IMR-90 (cell line): ENCODE data around the gene ATP23. TPM values are rescaled to one million over a fixed set of nuclear protein-coding genes. Genes with fewer than 3 reads are reported as not detected.

Experiments
- ATAC-seq: fragments of 200-7000 bp; cut with Tn5 transposase; 2 replicates; pipeline ENCODE4 v1.9.1; 2020; ENCODE audit warnings: low read depth, mild to moderate bottlenecking, moderate library complexity
- BruUV-seq: library from RNA; stranded (reverse); fragments of 400-500 nt; replicated peaks from 2 replicates; lab custom pipeline; 2021; lab: Mats Ljungman, UMichigan
- CTCF ChIA-PET: fragments of 300-600 bp; formaldehyde crosslinking; extraction: SDS; loops from one replicate; lab custom pipeline; 2021; ENCODE audit warnings: antibody characterized with exemption; lab: Yijun Ruan, JAX
- POLR2A ChIA-PET: fragments of 300-600 bp; sonication (Branson Sonifier 250); formaldehyde crosslinking; loops from one replicate; lab custom pipeline; 2022; ENCODE audit warnings: antibody characterized with exemption; ENCODE audit not compliant: unreplicated experiment; lab: Charles Lee
- DNase-seq: peaks from one replicate; pipeline ENCODE4 v3.0.0; 2013
- H2AFZ ChIP-seq: replicated peaks from 2 replicates; pipeline ENCODE3; 2013; ENCODE audit warnings: low read length, mild to moderate bottlenecking; ENCODE audit not compliant: poor library complexity
- H2AK5ac ChIP-seq: 2 replicates; pipeline ENCODE4 v1.6.1; 2013; ENCODE audit warnings: low read depth, low read length, inconsistent platforms
- H2AK9ac ChIP-seq: replicated peaks from 2 replicates; pipeline ENCODE3; 2013; ENCODE audit warnings: mild to moderate bottlenecking, low read depth, low read length, moderate library complexity; ENCODE audit not compliant: poor library complexity
- H2BK120ac ChIP-seq: 2 replicates; pipeline ENCODE4 v1.6.1; 2013; ENCODE audit warnings: low read depth, low read length, inconsistent platforms
- H2BK15ac ChIP-seq: 3 replicates; pipeline ENCODE4 v1.6.1; 2013; ENCODE audit warnings: low read depth, low read length, inconsistent platforms
- H2BK20ac ChIP-seq: 2 replicates; pipeline ENCODE4 v1.6.1; 2013; ENCODE audit warnings: low read depth, mild to moderate bottlenecking, inconsistent platforms, low read length, moderate library complexity
- H2BK5ac ChIP-seq: 2 replicates; pipeline ENCODE4 v1.6.1; 2013; ENCODE audit warnings: mild to moderate bottlenecking, low read depth, low read length, inconsistent platforms; ENCODE audit not compliant: poor library complexity, severe bottlenecking
- H3K14ac ChIP-seq: replicated peaks from 2 replicates; pipeline ENCODE4 v1.6.1; 2013; ENCODE audit warnings: low read depth, low read length, inconsistent platforms
- H3K18ac ChIP-seq: 2 replicates; pipeline ENCODE4 v1.6.1; 2013; ENCODE audit warnings: low read depth, low read length, control low read depth
- H3K23ac ChIP-seq: 2 replicates; pipeline ENCODE4 v1.6.1; 2013; ENCODE audit warnings: low read depth, low read length, inconsistent platforms
- H3K27ac ChIP-seq: 2 replicates; pipeline ENCODE4 v1.5.1; 2013; ENCODE audit warnings: mild to moderate bottlenecking, control low read depth, low read length; ENCODE audit not compliant: insufficient read depth
- H3K27me3 ChIP-seq: 2 replicates; pipeline ENCODE4 v1.6.1; 2013; ENCODE audit warnings: low read length; ENCODE audit not compliant: control insufficient read depth, insufficient read depth
- H3K36me3 ChIP-seq: 2 replicates; pipeline ENCODE4 v1.6.1; 2013; ENCODE audit warnings: low read length, mixed read lengths; ENCODE audit not compliant: control insufficient read depth, insufficient read depth
- H3K4ac ChIP-seq: 2 replicates; pipeline ENCODE4 v1.6.1; 2013; ENCODE audit warnings: low read depth, low read length, inconsistent platforms
- H3K4me1 ChIP-seq: 2 replicates; pipeline ENCODE4 v1.6.1; 2013; ENCODE audit warnings: low read length, mixed read lengths; ENCODE audit not compliant: control insufficient read depth, insufficient read depth
- H3K4me2 ChIP-seq: 2 replicates; pipeline ENCODE4 v1.6.1; 2013; ENCODE audit warnings: low read depth, mild to moderate bottlenecking, control low read depth, low read length, moderate library complexity
- H3K4me3 ChIP-seq: 2 replicates; pipeline ENCODE4 v1.5.1; 2013; ENCODE audit warnings: low read depth, mild to moderate bottlenecking, control low read depth, low read length, moderate library complexity; ENCODE audit not compliant: insufficient read depth
- H3K56ac ChIP-seq: 2 replicates; pipeline ENCODE4 v1.6.1; 2013; ENCODE audit warnings: low read length, inconsistent platforms; ENCODE audit not compliant: insufficient read depth; ENCODE audit errors: extremely low read depth
- H3K79me1 ChIP-seq, 2 experiments: 2 replicates each; pipeline ENCODE4 v1.6.1; 2013; ENCODE audit warnings: low read length in 2 of 2, inconsistent platforms in 1 of 2, low read depth in 1 of 2
- H3K9ac ChIP-seq: 2 replicates; pipeline ENCODE4 v1.6.1; 2013; ENCODE audit warnings: low read depth, low read length, control low read depth
- H3K9me1 ChIP-seq: 2 replicates; pipeline ENCODE4 v1.6.1; 2013; ENCODE audit warnings: low read length, inconsistent platforms; ENCODE audit not compliant: insufficient read depth
- H3K9me3 ChIP-seq: 2 replicates; pipeline ENCODE4 v1.6.1; 2013; ENCODE audit warnings: low read length; ENCODE audit not compliant: control insufficient read depth, insufficient read depth
- H4K20me1 ChIP-seq: 2 replicates; pipeline ENCODE4 v1.6.1; 2013; ENCODE audit warnings: low read length, inconsistent platforms; ENCODE audit not compliant: insufficient read depth
- H4K5ac ChIP-seq: 2 replicates; pipeline ENCODE4 v1.6.1; 2013; ENCODE audit warnings: mild to moderate bottlenecking, low read depth, low read length, control low read depth
- H4K8ac ChIP-seq, 2 experiments: 2 replicates each; pipeline ENCODE4 v1.6.1; 2013; ENCODE audit warnings: low read depth in 2 of 2, low read length in 2 of 2, control low read depth in 1 of 2, inconsistent platforms in 1 of 2
- H4K91ac ChIP-seq: 2 replicates; pipeline ENCODE4 v1.6.1; 2013; ENCODE audit warnings: low read depth, low read length, inconsistent platforms; ENCODE audit not compliant: insufficient read depth
- BHLHE40 ChIP-seq: fragments of 150-350 bp; IDR thresholded peaks from 2 replicates; pipeline ENCODE4 v1.6.1; 2016; ENCODE audit warnings: mild to moderate bottlenecking, low read depth, low read length
- CEBPB ChIP-seq: IDR thresholded peaks from 2 replicates; pipeline ENCODE4 v1.6.1; 2012; ENCODE audit warnings: low read depth, low read length, improper control_type of control experiment
- CHD1 ChIP-seq: IDR thresholded peaks from 2 replicates; pipeline ENCODE4 v1.6.1; 2012; ENCODE audit warnings: low read depth, low read length, improper control_type of control experiment
- ELK1 ChIP-seq: fragments of 150-350 bp; IDR thresholded peaks from 2 replicates; pipeline ENCODE4 v1.6.1; 2016; ENCODE audit warnings: low read depth, mild to moderate bottlenecking, low read length, moderate library complexity, borderline replicate concordance
- FOS ChIP-seq: fragments of 150-350 bp; IDR thresholded peaks from 2 replicates; pipeline ENCODE4 v1.6.1; 2016; ENCODE audit warnings: low read depth, low read length
- MAFK ChIP-seq: IDR thresholded peaks from 2 replicates; pipeline ENCODE4 v1.6.1; 2012; ENCODE audit warnings: low read depth, low read length, improper control_type of control experiment
- MAZ ChIP-seq: IDR thresholded peaks from 2 replicates; pipeline ENCODE4 v1.6.1; 2012; ENCODE audit warnings: low read depth, mild to moderate bottlenecking, low read length, improper control_type of control experiment, moderate library complexity, borderline replicate concordance
- MXI1 ChIP-seq: IDR thresholded peaks from 2 replicates; pipeline ENCODE4 v1.6.1; 2012; ENCODE audit warnings: low read depth, mild to moderate bottlenecking, low read length, moderate library complexity, borderline replicate concordance
- POLR2A ChIP-seq: IDR thresholded peaks from 2 replicates; pipeline ENCODE4 v1.6.1; 2012; ENCODE audit warnings: mild to moderate bottlenecking, low read depth, low read length
- RFX5 ChIP-seq: IDR thresholded peaks from 2 replicates; pipeline ENCODE4 v1.8.0; 2012; ENCODE audit warnings: low read depth, mild to moderate bottlenecking, low read length, moderate library complexity
- SMC3 ChIP-seq: fragments of 150-350 bp; IDR thresholded peaks from 2 replicates; pipeline ENCODE4 v1.6.1; 2016; ENCODE audit warnings: low read depth, mild to moderate bottlenecking, antibody characterized with exemption, low read length, moderate library complexity
- WGBS, 2 experiments: methylation state at CpG; one replicate each; pipeline versions ENCODE4 v1.1.5 to v1.1.7; 2013; ENCODE audit warnings: missing lambda C conversion rate in 2 of 2; ENCODE audit not compliant: insufficient read length in 1 of 2; ENCODE audit errors: extremely low coverage in 2 of 2; 5-methylcytosine and 5-hydroxymethylcytosine counted together
- dilution Hi-C: fragments of 300-500 bp; cut with HindIII; formaldehyde crosslinking; loops from one replicate; pipeline ENCODE4 v1.14.3; 2018; ENCODE audit warnings: low sequenced_read_pairs; ENCODE audit not compliant: unreplicated experiment
- in situ Hi-C: fragments of 300-500 bp; cut with MboI; formaldehyde crosslinking; loops from 3 replicates; pipeline ENCODE4 v1.14.3; 2019; ENCODE audit warnings: low sequenced_read_pairs, inconsistent platforms, mixed read lengths
- intact Hi-C: fragments of 100-400 bp; cut with micrococcal nuclease; formaldehyde crosslinking; loops from 2 replicates; pipeline ENCODE4 v1.10.0; 2022
- polyA plus RNA-seq, 3 experiments: library from polyadenylated mRNA; depleted of rRNA; stranded (reverse); fragments of >200 nt; gene quantifications; 2 replicates each; pipeline ENCODE4 v1.2.3, GENCODE V29; 2012; ENCODE audit warnings: low replicate concordance in 1 of 3
- total RNA-seq: library from RNA; depleted of rRNA; stranded (reverse); fragments of >200 nt; gene quantifications from 2 replicates; pipeline ENCODE4 v1.2.3, GENCODE V29; 2012

Gene ATP23
- total and polyA plus RNA-seq, 2 of the 4 experiments (the other 2 are of a cell fraction), result 6.4 to 7.2 TPM

GRCh38 chr12:57935839-57936512 lies 5.4 kb upstream of the ATP23 start:
- ChIA-PET CTCF (interaction anchor here (1.0 to 1.4 kb wide), 2 partner anchors 11 to 984 kb away, joined by 3 to 4 read pairs; partner anchors contain the start of gene LRIG3), POLR2A (no interaction called here)
- Histone ChIP-seq H2BK20ac (no peak overlapping the region), H4K8ac (peak overlapping the region; percentile 88 to 97), H3K4me1 (no peaks in the 10 kb centered on the region; the same call in 1 of the 2 replicates), H3K14ac (peak overlapping the region; percentile 86), H2AK5ac (no peak overlapping the region), H2AFZ (peak overlapping the region; percentile 85), H4K5ac (peak overlapping the region; percentile 99), H3K36me3 (peaks cover 2% of the 10 kb centered on the region; the same call in 1 of the 2 replicates), H3K27me3 (no peaks in the 10 kb centered on the region), H3K9ac (peak overlapping the region; percentile 81), H3K18ac (peak overlapping the region; percentile 3; the same call in 1 of the 2 replicates), H3K27ac (peak overlapping the region; percentile 65), H3K23ac (no peak overlapping the region; the same call in 1 of the 2 replicates), H3K4me2 (peak overlapping the region; percentile 92), H2AK9ac (peak overlapping the region; percentile 2), H3K9me1 (0 out of 2 replicates have a peak, but pooled peaks cover 2% of the 10 kb centered on the region), H4K20me1 (no peaks in the 10 kb centered on the region), H3K4me3 (peak overlapping the region; percentile 59), H3K4ac (peak overlapping the region; percentile 89), H3K9me3 (no peaks in the 10 kb centered on the region), H3K79me1 (peaks cover 8 to 11% of the 10 kb centered on the region in 2 experiments; a peak in 1 of 4 replicates), H4K91ac (peak overlapping the region; percentile 53; the same call in 1 of the 2 replicates), H2BK5ac (peak overlapping the region; percentile 68), H2BK120ac (no peak overlapping the region), H2BK15ac (no peak overlapping the region), H3K56ac (peak overlapping the region; percentile 68; the same call in 1 of the 2 replicates)
- ATAC-seq (peak; percentile 98), DNase-seq (peak; percentile 92)
- in situ Hi-C loops, result no loop called here
- intact Hi-C loops, result no loop called here
- no peak for TF ChIP-seq SMC3
- TF ChIP-seq POLR2A, result peak; percentile 82
- TF ChIP-seq BHLHE40, result no peak
- TF ChIP-seq MAFK, result no peak
- TF ChIP-seq MXI1, result peak; percentile 28; the same call in 1 of the 2 replicates
- no peak for TF ChIP-seq MAZ
- no peak for TF ChIP-seq FOS
- TF ChIP-seq CHD1, result no peak
- peak; percentile 24; the same call in 1 of the 2 replicates for TF ChIP-seq RFX5
- TF ChIP-seq CEBPB, result peak; percentile 22; the same call in 1 of the 2 replicates
- TF ChIP-seq ELK1, result no peak
- dilution Hi-C loops, result no loop called here
- whole genome bisulfite sequencing, 2 experiments, result 0% methylated on average over 8 of the region's 29 CpGs; no CpG with 5 or more reads in 1 of the 2 experiments
- BruUV-seq, result no TSS peak
